ENCODE data around the gene LGALS3. TPM values are rescaled to one million over a fixed set of nuclear protein-coding genes. Genes with fewer than 3 reads are reported as not detected.

Gene LGALS3
- total RNA-seq, 2 donors from 2014 or later, result 148 to 189 TPM

- peak; percentile 98 for DNase-seq (ENCODE audit: low spot score)
- intact Hi-C loops (cut with DNase I), result no loop called here
Measured at GRCh38 chr14:55107766-55108554, 21.1 kb upstream of the LGALS3 start.

GRCh38 chr14:55109836-55110235, 19.2 kb upstream of the LGALS3 start:
- DNase-seq (ENCODE audit: low spot score), result no peak
- intact Hi-C loops (cut with DNase I), result no loop called here

GRCh38 chr14:55111122-55111708, 17.8 kb upstream of the LGALS3 start:
- intact Hi-C loops (cut with DNase I), result no loop called here

GRCh38 chr14:55114720-55115119, 14.3 kb upstream of the LGALS3 start:
- no peak for DNase-seq (ENCODE audit: low spot score)
- intact Hi-C loops (cut with DNase I), result no loop called here

More at GRCh38 chr14:55111122-55111708, 17.8 kb upstream of the LGALS3 start:
- DNase-seq (ENCODE audit: low spot score), result no peak

GRCh38 chr14:55115460-55115859, 13.6 kb upstream of the LGALS3 start:
- intact Hi-C loops (cut with DNase I), result no loop called here
- no peak for DNase-seq (ENCODE audit: low spot score)

GRCh38 chr14:55115861-55116245, 13.2 kb upstream of the LGALS3 start:
- intact Hi-C loops (cut with DNase I), result no loop called here
- DNase-seq (ENCODE audit: low spot score), result no peak

GRCh38 chr14:55116246-55117030, 12.6 kb upstream of the LGALS3 start:
- intact Hi-C loops (cut with DNase I), result no loop called here
- no peak for DNase-seq (ENCODE audit: low spot score)

- intact Hi-C loops (cut with DNase I), result no loop called here
Measured at GRCh38 chr14:55117803-55118441, 11.1 kb upstream of the LGALS3 start.

GRCh38 chr14:55118761-55119160, 10.3 kb upstream of the LGALS3 start:
- intact Hi-C loops (cut with DNase I), result no loop called here
- DNase-seq (ENCODE audit: low spot score), result no peak

More at GRCh38 chr14:55117803-55118441, 11.1 kb upstream of the LGALS3 start:
- DNase-seq (ENCODE audit: low spot score), result no peak

- DNase-seq (ENCODE audit: low spot score), result no peak
- intact Hi-C loops (cut with DNase I), result no loop called here
Measured at GRCh38 chr14:55120571-55121495, 8.2 kb upstream of the LGALS3 start.

- intact Hi-C loops (cut with DNase I), result no loop called here
Measured at GRCh38 chr14:55121628-55122439, 7.2 kb upstream of the LGALS3 start.

GRCh38 chr14:55122440-55122986, 6.5 kb upstream of the LGALS3 start:
- intact Hi-C loops (cut with DNase I), result no loop called here
- DNase-seq (ENCODE audit: low spot score), result no peak

More at GRCh38 chr14:55121628-55122439, 7.2 kb upstream of the LGALS3 start:
- no peak for DNase-seq (ENCODE audit: low spot score)

GRCh38 chr14:55123101-55123500, 6.0 kb upstream of the LGALS3 start:
- intact Hi-C loops (cut with DNase I), result no loop called here
- no peak for DNase-seq (ENCODE audit: low spot score)

GRCh38 chr14:55123852-55124639, 5.0 kb upstream of the LGALS3 start:
- DNase-seq (ENCODE audit: low spot score), result no peak
- intact Hi-C loops (cut with DNase I), result no loop called here

GRCh38 chr14:55124774-55125386, 4.2 kb upstream of the LGALS3 start:
- intact Hi-C loops (cut with DNase I), result no loop called here

GRCh38 chr14:55125403-55125802, 3.6 kb upstream of the LGALS3 start:
- intact Hi-C loops (cut with DNase I), result no loop called here
- DNase-seq (ENCODE audit: low spot score), result no peak

More at GRCh38 chr14:55124774-55125386, 4.2 kb upstream of the LGALS3 start:
- no peak for DNase-seq (ENCODE audit: low spot score)

Measured in posterior vena cava (tissue), 2 donors.